NCI-H2081 (cell line): ENCODE results near the gene DFFA.
A peak's percentile ranks its signal among the peaks of the same experiment; 100 is the strongest.

Experiments used
- DNase-seq, 2 experiments: peaks; one replicate each; lab custom pipeline; 2025; lab: John Stamatoyannopoulos, UW

DFFA gene, protein sequence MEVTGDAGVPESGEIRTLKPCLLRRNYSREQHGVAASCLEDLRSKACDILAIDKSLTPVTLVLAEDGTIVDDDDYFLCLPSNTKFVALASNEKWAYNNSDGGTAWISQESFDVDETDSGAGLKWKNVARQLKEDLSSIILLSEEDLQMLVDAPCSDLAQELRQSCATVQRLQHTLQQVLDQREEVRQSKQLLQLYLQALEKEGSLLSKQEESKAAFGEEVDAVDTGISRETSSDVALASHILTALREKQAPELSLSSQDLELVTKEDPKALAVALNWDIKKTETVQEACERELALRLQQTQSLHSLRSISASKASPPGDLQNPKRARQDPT

DNA sequence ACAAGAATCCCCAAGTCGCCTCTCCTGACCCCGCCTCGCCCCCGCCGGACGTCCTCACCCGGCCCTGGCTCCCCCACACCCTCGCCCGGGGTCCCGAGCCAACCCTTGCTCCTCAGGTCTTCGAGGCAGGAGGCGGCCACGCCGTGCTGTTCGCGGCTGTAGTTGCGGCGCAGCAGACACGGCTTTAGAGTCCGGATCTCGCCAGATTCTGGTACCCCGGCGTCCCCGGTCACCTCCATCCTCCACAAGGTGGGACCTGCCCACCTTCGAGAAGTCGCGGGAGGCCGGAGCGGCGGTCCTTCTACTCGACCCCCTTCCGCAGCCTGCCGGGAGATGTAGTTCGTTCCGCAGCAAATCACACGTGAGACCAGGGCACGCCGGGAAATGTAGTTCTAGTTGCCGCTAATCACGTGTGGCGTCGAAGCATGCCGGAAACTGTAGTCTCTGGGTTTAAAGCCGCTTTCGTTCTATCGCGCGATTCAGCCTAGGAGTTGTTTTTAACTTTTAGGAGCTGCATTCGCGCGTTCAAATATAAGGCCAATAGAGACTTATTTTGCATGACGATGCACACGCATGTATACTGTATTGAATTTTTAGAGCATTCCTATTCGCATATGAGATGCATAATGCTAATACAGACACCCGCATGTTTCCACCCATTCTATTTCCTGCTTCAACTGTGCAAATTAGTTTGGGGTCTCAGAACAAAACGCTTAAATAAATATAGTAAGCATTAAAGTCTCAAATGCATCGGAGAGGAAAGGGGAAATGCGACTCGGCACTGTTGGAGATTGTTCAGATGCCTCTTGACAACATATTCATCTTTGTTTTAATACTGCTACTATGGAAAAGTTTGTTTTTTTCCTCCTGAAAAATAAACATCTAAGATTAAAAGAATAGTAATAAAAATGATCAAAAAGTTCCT, at the start of gene DFFA:
Gene DFFA, minus strand, starts transcription at position 310 of the 925 bp plus-strand sequence. Its CDS starts 71 bp downstream, at position 239.
- peak; percentile 93 to 98 for DNase-seq

DNA sequence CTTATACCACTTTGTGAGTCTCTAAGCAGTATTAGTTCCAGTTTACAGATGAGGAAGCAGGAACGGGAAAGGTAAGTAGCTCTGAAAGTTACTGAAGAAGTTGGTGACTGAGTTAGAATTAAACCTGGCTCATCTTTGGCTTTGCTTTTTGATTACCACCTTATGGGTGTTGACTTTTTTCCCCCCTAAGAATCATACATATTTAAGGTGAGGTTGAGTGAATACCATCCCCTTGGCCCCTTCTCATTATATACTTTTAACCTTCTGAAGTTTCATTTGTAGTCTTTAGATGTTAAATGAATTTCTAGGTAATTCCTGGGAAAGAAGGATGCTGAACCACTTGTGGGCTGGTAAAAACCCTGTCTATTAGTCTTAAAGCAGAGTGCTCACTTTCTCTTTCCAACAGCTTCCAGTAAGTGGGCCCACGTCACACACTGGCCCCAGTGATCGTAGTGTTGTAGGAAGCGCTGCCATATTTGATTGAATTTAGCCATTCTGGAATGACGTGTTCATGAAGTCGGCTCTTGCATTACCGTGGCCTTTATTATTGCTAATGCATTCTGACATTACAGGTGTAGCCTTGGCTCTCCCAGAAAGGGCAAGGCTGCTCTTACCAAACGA, 49.3 kb upstream of the DFFA start:
- DNase-seq = no peak

DNA sequence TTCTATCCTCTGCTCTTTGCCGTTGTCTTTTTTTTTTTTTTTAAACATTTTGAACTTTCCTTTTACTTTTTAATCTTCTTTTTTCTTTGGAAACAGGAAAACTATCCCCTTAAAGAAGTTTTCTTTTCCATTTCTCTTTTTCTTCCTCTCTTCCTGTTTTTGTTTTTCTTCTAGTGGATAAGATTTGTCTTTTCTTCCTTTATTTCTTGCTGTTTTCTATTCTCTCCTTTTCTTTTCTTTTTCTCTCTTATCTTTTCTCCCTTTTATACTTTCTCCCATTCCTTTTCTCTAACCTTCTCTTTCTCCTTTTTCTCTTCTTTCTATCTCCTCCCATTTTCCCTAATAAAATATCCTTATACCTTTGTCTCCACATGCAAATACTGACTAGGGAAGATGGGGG, 48.6 kb upstream of the DFFA start:
- no peak for DNase-seq

DNA sequence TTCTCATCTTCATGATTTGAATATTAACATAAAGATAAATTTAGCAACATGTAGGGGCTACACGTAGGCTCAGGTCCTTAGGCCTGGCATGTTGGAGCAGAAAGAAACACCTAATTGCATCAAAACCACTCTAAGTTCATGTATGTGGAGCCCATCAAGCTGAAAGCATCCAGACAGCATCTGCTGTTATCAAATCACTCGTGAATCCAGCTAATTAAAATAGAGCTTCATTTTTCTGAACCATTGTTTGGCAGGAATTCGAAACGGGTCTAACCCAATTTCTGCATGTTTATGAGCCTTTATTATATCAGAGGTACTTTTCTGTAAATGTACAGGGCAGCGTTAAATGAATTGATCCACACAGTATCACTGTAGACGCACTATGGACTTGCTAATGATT, 48.2 kb upstream of the DFFA start:
- DNase-seq = no peak

DNA sequence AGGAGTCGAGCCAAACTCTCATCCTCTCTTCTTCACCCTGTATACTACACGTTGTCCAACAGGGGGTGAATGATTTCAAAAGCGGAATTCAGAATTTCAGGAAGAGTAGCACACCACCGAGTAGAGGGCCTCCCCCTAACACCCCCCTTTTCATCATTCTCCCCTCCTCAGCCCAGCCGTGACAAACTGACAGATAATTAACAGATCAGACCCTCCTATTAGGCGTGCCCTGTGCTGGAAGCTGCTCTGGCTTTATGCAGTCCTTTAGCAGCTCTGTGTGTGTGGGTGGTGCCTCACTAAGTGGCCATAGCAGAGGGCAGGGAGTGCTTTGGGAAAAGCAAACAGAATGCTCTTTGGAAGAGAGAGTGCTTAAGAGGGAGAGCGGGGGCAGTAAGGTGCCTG, 46.7 kb upstream of the DFFA start:
- peak in 1 of 2 experiments; percentile 36 for DNase-seq

DNA sequence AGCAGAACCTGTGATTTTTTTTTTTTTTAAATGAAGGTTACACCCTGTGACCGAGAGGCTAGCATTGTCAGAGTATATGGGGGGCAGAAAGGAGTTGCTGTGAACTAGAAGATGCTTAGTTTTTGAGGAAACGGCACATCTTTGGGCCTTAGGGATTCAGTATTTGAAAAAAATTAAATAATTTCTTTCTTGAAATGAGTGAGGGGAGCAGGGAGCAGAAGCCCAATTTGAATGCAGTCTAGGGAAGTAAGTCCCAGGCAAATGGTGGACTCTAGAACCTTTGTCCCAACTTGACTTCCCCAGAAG, 45.3 kb upstream of the DFFA start:
- no peak for DNase-seq

DNA sequence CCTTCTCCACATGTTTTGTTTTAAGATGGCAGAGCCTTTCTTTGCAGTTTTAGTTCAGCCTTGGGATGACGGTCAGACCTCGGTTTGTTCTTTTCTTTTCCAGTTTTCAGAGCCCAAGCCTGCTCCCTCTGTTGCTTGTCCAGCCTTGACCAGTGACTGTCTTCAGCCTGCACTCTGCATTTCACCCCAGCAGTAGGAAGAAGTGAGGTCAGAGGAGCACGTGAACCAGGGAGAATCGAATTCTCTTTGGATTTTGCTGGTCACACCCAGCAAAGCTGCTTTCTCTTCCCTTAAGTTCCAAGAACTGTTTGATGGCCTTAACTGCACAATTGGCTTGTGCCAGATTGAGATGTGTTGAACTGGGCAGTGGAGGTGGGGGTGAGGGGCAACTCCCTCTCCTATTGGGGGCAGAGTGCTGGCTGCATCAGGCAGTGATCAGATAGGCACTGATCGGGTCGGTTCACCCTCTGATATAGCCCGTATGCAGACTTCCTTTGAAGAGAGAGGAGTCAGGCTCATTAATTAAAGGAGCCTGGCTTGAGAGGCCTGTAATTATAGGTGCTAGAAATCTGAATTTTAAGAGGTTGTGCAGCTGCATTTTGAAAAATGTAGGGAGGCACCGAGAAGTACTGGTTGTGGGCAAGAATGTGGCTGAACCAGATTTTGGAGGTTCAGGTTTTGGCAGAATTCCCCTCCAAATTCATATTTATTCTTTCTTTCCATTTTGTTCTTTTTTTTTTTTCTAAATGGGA, 44.8 kb upstream of the DFFA start:
- peak in 1 of 2 experiments; percentile 14 for DNase-seq

DNA sequence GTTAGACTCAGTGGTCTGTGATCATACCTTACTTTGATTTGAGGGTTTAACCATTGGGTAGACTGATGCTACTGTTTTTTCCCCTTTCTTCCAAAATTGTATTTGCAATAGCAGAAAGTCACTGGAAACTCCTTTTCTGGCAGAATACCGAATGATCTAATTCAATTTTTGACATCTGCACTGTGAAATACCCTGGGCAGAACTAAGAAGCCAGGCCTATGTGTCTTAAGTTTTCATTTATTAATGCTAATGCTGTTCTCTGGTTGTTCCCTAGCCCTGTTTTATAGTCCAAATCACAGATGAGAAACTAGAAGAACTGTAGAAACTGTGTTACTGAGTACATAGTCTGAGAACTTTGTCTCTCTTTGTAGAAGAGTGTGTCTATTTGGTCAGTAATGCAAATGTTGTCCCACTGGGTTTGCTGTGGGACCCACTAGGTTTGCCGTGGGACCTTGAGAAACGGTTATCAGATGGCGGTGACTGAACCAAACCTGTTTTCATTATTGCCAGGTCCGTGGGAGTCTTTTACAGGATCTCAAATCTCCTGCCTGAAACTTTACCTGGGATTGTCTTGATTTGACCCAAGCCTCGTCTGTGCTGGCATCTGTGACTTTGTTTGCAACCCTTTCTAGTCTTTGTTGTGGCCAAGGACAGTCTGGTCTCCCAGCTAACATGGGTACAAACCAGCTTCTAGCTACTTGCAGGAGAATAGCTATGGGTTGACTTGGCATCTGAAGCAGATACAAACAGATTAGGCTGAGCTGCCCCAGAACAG, 43.8 kb upstream of the DFFA start:
- DNase-seq = no peak

DNA sequence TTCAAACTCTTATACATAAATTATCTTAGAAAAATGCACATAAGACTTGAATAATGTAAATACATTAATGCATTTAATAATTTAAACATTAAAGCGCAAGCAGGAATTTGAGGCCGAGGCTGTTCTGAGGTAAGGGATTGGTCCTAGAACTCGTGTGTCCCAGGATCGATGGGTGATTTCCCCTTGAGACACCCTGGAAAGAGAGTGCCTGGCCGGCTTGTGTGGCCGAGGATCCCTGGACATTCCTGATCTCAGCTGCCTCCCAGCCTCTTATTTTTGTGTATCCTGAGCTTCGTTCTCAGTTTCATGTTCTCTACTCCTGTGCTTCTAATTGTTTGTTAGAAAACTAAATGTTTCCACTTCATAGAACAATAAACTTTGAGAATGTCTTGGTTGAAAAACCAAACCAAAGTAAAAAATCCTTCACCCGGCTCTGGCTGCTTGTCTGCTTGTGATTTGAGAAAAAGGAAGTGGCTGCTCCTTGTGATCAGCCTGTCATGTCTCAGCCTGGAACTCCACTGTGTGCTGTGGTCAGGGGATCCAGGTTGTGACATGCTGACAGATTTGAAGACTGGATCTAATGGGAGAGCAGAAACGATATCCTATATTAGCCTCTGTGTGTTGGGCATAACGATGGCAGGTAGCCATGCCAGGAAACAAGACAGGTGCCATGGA, 43.1 kb upstream of the DFFA start:
- DNase-seq = no peak

DNA sequence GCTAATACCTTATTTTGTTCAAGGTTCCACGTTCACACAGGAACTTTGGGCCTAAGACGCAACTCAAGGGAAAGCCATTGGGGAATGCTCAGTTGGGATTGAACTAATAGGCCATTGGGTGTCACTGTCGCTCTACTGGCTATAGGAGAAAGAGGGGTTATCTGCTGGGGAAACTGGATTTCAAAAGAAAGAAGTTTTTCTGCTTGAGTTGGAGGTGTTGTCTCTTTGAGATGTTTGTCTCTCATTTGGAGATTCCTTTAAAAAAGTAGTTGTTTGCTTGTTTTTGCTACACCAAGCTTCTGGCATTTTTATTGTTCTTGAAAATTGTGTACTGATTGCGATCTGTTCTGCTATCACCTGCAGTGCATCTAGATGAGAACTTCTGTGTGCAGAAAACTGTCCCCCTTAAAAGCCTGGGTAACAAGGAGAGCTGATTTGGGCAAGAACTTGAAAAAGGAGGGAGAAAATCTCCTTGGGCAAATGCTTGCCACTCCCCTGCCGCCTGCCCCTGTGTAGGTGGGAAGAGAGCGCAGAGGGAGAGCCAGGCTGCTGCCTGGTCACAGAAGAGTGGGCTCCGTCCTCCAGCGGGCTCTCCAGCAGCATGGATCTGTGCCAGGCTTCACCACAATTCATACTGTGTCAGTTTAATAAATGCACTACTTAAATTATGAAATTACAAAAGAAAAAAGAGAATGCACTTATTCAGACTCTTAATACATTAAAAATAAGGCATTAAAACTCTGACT, 42.3 kb upstream of the DFFA start:
- DNase-seq = peak; percentile 37 to 76

DNA sequence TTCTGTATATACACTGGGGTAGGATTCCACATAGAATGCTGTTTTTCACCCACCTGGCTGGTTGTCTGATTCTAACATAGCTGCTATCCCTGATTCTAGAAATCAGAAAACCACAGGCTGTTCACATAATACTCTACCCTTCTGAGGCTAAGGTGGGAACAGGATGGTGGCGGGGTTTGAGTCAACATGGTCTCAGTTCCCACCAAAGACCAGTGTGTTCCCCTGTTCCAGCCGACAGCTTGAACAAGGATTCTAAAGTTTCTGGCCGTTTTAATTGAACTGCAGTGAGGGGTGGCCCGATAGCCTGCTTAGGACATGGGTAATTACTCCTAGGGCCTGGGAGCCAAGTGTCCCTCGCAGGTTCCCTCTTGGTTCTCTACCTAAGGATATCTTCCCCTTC, 40.9 kb upstream of the DFFA start:
- no peak for DNase-seq

DNA sequence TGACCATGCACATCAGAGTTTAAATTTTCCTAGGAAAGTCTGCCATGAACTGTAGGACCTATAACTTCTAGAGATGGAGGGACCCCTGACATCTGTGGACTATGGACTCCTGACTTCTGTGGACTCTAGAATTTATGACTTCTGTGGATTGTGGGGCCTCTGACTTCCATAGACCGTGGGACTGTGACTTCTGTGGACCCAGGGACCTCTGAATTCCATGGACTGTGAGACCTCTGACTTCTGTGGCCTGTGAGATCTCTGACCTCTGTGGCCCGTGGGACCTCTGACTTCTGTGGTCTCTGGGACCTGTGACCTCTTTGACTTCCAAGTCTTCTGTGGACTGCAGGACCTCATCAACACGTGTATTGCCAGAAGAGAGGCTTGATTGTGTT, 39.2 kb upstream of the DFFA start:
- no peak for DNase-seq

DNA sequence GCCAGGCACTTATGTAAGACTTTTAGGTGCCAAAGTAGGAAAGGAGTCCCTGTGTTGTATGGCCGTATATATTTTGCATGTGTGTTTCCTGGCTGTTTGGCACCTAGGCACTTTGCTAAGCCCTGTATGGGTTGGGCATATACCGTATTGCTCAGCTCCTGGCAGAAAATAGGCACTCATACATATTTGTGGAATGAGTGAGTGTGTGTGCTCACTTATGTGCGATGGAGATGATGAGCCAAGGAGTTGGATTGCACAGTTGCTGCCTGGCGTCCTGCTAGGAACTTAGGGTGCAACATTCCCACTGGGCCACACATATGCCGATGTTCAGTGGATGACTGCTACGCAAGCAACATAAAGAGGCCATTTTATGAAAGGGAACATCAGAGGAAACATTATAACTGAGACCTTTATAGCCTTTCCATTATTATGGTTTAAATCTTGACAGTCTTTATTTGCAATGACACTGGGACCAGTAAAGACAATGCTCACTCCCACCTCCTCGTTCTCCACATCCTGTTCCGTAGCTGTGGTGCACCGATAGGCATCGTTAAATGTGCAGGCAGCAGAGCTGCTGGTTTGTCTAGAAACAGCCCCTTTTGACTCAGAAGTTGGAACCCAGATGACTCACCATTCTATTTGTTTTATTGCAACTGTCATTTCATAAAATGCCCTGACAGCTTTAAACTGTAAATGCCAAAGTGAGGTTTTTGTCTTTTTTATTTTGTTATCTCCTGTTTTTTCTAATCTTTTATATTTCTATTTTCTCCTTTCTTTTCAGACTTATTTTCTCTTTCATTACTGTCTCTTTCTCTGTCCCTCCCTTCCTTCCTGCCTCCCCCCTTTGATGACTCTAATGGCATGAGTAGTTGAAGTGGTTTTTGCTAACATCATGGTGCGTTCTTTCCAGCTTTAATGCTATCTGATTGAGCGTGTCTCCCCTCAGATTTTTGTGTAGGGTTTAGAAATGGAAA, 38.5 kb upstream of the DFFA start:
- DNase-seq = peak in 1 of 2 experiments; percentile 35

DNA sequence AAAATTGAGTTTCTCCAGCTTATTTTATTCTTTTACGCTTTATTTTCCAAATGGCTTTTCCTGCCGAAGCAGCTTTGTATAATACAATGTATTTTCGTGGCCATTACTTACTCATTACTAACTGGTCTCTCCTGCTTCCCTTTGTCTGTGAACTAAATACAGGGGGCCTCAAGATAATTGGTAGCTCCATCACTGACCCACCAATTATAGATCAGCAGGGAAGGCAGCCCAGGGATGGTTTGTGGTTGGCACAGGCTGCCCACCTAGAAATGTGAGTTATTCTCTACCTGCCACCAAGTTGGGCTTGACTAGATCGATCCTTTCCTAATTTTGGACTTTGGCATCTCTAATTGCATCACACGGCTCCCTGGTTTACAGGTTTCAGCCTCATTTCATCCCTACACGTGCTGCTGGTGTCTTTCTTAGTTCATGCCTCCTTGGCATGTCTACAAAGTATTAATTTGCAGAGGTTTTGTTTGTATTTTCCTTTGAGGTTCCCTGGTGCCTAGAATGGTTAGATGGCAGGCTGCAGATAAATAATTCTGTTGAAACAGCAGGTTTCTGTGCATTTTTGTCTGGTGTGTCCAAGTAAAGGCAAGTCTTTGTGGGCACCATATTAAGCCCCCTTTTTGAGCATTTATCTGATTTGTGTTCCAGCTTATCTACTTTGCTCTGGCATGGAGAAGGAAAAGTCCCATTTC, 37.6 kb upstream of the DFFA start:
- DNase-seq = peak; percentile 14 to 62

DNA sequence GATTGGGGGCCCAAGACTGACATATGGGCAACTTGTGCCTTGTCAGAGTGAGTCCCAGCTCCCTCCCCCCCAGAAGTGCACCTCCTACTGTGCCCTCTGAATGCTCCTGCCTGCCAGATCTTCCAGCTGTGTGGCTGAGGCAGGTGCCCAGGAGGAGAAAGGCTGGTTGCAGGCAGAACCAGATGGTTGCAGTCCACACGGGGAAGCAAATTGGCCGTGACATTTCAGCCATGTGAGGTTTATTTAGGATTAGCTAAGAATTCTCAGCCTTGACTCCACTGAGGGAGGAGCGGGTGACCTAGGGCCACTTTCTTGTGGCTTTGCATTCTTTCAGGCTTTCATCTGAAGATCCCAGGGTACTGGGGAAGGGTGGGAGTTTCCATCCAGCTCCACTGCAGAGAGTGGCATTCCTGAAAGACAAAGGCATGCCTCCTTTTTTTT, 36.2 kb upstream of the DFFA start:
- peak; percentile 21 to 69 for DNase-seq

DNA sequence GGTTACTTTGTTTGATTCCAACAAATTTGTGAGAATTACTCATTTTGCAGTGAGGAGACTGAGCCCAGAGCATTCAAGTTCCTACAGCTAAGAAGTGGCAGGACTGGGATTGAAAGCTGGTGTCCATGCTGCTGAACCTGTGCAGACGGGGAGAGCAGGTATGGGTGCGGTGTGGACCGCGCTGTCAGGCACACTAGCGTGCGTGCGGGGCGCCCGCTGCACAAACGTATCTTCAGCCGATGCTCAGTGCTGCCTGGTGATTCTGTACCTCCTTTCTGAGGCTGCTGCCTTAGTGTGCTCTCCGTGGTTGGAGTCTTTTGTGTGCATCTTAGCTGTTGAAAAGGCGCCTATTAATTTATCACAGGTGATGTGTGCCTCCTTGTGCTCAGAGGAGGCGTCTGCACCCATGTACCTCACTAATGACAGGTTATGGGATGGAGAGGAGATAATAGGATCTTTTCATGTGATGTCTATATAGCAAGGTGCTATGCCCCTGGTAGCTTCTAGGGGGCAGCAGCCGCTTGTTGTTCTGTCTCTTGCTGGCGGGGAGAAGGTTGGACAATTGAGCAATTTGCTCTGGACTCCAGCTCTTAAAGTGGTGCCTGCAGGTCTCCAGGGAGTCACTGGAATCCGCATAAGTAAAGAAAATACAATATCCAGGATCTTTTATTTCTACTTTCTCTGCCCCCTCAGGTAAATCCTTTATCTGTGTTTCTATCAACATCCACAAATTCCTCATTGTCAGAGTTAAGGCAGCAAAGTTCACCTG, 35.0 kb upstream of the DFFA start:
- peak; percentile 81 to 94 for DNase-seq

DNA sequence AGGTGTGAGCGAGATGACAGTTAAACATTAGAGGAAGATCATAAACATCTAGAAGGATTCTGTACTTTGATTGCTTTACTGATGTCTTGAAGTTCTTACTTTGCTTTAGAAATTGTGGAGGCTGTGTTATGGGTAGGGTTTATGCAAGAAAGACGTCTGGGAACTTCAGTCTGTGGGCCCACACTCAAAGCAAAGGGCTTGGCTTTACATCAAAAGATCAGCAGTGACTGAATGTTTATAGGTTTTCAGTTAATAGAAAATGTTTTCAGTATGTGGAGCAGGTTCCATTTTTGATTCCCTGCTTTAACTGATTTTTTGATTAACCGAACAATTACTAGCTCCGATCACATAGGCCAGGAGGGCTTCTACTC, 34.3 kb upstream of the DFFA start:
- no peak for DNase-seq
